ENCODE results near the gene UBAP2.

UBAP2 gene

GRCh38 chr9:34072868-34073590 is 24.3 kb upstream of the UBAP2 start:
- Histone ChIP-seq H3K27me3 (ENCODE audit: control insufficient read depth in 1 of 2, insufficient read depth in 2 of 2, low read length in 2 of 2) (no peaks in the 10 kb centered on the region), H3K9me3 (ENCODE audit: low read length) (no peaks in the 10 kb centered on the region), H3K36me3 (ENCODE audit: insufficient read depth, low read length) (no peaks in the 10 kb centered on the region), H3K4me1 (ENCODE audit: insufficient read depth, low read length) (peaks cover 13% of the 10 kb centered on the region), H3K27ac (ENCODE audit: low read depth, low read length) (peak overlapping the region; percentile 52), H3K4me3 (ENCODE audit: low read depth in 1 of 2, low read length in 2 of 2) (peak overlapping the region in 1 of 2 donors; percentile 16), H3K9ac (ENCODE audit: low read length) (peak overlapping the region; percentile 36)

- H3K9ac ChIP-seq (ENCODE audit: low read length): no peak overlapping the region
- H3K27me3 ChIP-seq (ENCODE audit: control insufficient read depth in 1 of 2, insufficient read depth in 2 of 2, low read length in 2 of 2): no peaks in the 10 kb centered on the region
- H3K9me3 ChIP-seq (ENCODE audit: low read length): no peaks in the 10 kb centered on the region
- H3K36me3 ChIP-seq (ENCODE audit: insufficient read depth, low read length): no peaks in the 10 kb centered on the region
- H3K4me3 ChIP-seq (ENCODE audit: low read depth in 1 of 2, low read length in 2 of 2): peak overlapping the region in 1 of 2 donors; percentile 16
- peaks cover 13% of the 10 kb centered on the region for H3K4me1 ChIP-seq (ENCODE audit: insufficient read depth, low read length)
- no peak overlapping the region for H3K27ac ChIP-seq (ENCODE audit: low read depth, low read length)
These were observed 23.7 kb upstream of the UBAP2 start for GRCh38 chr9:34072410-34072809.

- no peaks in the 10 kb centered on the region for H3K9me3 ChIP-seq (ENCODE audit: low read length)
- H3K36me3 ChIP-seq (ENCODE audit: insufficient read depth, low read length): no peaks in the 10 kb centered on the region
- no peak overlapping the region for H3K9ac ChIP-seq (ENCODE audit: low read length)
- no peak overlapping the region for H3K27ac ChIP-seq (ENCODE audit: low read depth, low read length)
- no peaks in the 10 kb centered on the region for H3K27me3 ChIP-seq (ENCODE audit: control insufficient read depth in 1 of 2, insufficient read depth in 2 of 2, low read length in 2 of 2)
- no peak overlapping the region for H3K4me3 ChIP-seq (ENCODE audit: low read depth in 1 of 2, low read length in 2 of 2)
- H3K4me1 ChIP-seq (ENCODE audit: insufficient read depth, low read length): peaks cover 13% of the 10 kb centered on the region
These were observed 22.1 kb upstream of the UBAP2 start for GRCh38 chr9:34070606-34071324.

GRCh38 chr9:34069831-34070230 is 21.1 kb upstream of the UBAP2 start:
- Histone ChIP-seq H3K36me3 (ENCODE audit: insufficient read depth, low read length) (no peaks in the 10 kb centered on the region), H3K4me3 (ENCODE audit: low read depth in 1 of 2, low read length in 2 of 2) (no peak overlapping the region), H3K27me3 (ENCODE audit: control insufficient read depth in 1 of 2, insufficient read depth in 2 of 2, low read length in 2 of 2) (no peaks in the 10 kb centered on the region), H3K9me3 (ENCODE audit: low read length) (no peaks in the 10 kb centered on the region), H3K4me1 (ENCODE audit: insufficient read depth, low read length) (peaks cover 13% of the 10 kb centered on the region), H3K27ac (ENCODE audit: low read depth, low read length) (no peak overlapping the region), H3K9ac (ENCODE audit: low read length) (no peak overlapping the region)

- H3K27me3 ChIP-seq (ENCODE audit: control insufficient read depth in 1 of 2, insufficient read depth in 2 of 2, low read length in 2 of 2): no peaks in the 10 kb centered on the region
- no peaks in the 10 kb centered on the region for H3K4me1 ChIP-seq (ENCODE audit: insufficient read depth, low read length)
- no peaks in the 10 kb centered on the region for H3K36me3 ChIP-seq (ENCODE audit: insufficient read depth, low read length)
- no peak overlapping the region for H3K27ac ChIP-seq (ENCODE audit: low read depth, low read length)
- H3K9me3 ChIP-seq (ENCODE audit: low read length): no peaks in the 10 kb centered on the region
- no peak overlapping the region for H3K9ac ChIP-seq (ENCODE audit: low read length)
- H3K4me3 ChIP-seq (ENCODE audit: low read depth in 1 of 2, low read length in 2 of 2): no peak overlapping the region
These were observed 16.9 kb upstream of the UBAP2 start for GRCh38 chr9:34065541-34065940.

GRCh38 chr9:34059954-34060353 is 11.3 kb upstream of the UBAP2 start:
- Histone ChIP-seq H3K27ac (ENCODE audit: low read depth, low read length) (no peak overlapping the region), H3K9ac (ENCODE audit: low read length) (no peak overlapping the region), H3K36me3 (ENCODE audit: insufficient read depth, low read length) (no peaks in the 10 kb centered on the region), H3K9me3 (ENCODE audit: low read length) (no peaks in the 10 kb centered on the region), H3K4me3 (ENCODE audit: low read depth in 1 of 2, low read length in 2 of 2) (no peak overlapping the region), H3K27me3 (ENCODE audit: control insufficient read depth in 1 of 2, insufficient read depth in 2 of 2, low read length in 2 of 2) (no peaks in the 10 kb centered on the region), H3K4me1 (ENCODE audit: insufficient read depth, low read length) (no peaks in the 10 kb centered on the region)

- Histone ChIP-seq H3K9ac (ENCODE audit: low read length) (no peak overlapping the region), H3K27me3 (ENCODE audit: control insufficient read depth in 1 of 2, insufficient read depth in 2 of 2, low read length in 2 of 2) (no peaks in the 10 kb centered on the region), H3K27ac (ENCODE audit: low read depth, low read length) (no peak overlapping the region), H3K36me3 (ENCODE audit: insufficient read depth, low read length) (no peaks in the 10 kb centered on the region), H3K9me3 (ENCODE audit: low read length) (no peaks in the 10 kb centered on the region), H3K4me1 (ENCODE audit: insufficient read depth, low read length) (no peaks in the 10 kb centered on the region), H3K4me3 (ENCODE audit: low read depth in 1 of 2, low read length in 2 of 2) (no peak overlapping the region)
These were observed 10.6 kb upstream of the UBAP2 start for GRCh38 chr9:34059281-34059680.

- Histone ChIP-seq H3K27ac (ENCODE audit: low read depth, low read length) (peak overlapping the region; percentile 96), H3K4me1 (ENCODE audit: insufficient read depth, low read length) (peaks cover 18% of the 10 kb centered on the region), H3K27me3 (ENCODE audit: control insufficient read depth in 1 of 2, insufficient read depth in 2 of 2, low read length in 2 of 2) (no peaks in the 10 kb centered on the region), H3K4me3 (ENCODE audit: low read depth in 1 of 2, low read length in 2 of 2) (peak overlapping the region; percentile 81 to 83), H3K9me3 (ENCODE audit: low read length) (no peaks in the 10 kb centered on the region), H3K9ac (ENCODE audit: low read length) (peak overlapping the region; percentile 30), H3K36me3 (ENCODE audit: insufficient read depth, low read length) (no peaks in the 10 kb centered on the region)
These were observed 1.1 kb upstream of the UBAP2 start for GRCh38 chr9:34049630-34050384.

- Histone ChIP-seq H3K36me3 (ENCODE audit: insufficient read depth, low read length) (no peaks in the 10 kb centered on the region), H3K27me3 (ENCODE audit: control insufficient read depth in 1 of 2, insufficient read depth in 2 of 2, low read length in 2 of 2) (no peaks in the 10 kb centered on the region), H3K9me3 (ENCODE audit: low read length) (no peaks in the 10 kb centered on the region), H3K4me1 (ENCODE audit: insufficient read depth, low read length) (peaks cover 18% of the 10 kb centered on the region), H3K9ac (ENCODE audit: low read length) (peak overlapping the region; percentile 75), H3K4me3 (ENCODE audit: low read depth in 1 of 2, low read length in 2 of 2) (peak overlapping the region; percentile 81 to 83), H3K27ac (ENCODE audit: low read depth, low read length) (peak overlapping the region; percentile 96)
These were observed 592 bp downstream of the UBAP2 start for GRCh38 chr9:34047864-34048726.

GRCh38 chr9:34046784-34047379 is 1.8 kb downstream of the UBAP2 start:
- Histone ChIP-seq H3K27me3 (ENCODE audit: control insufficient read depth in 1 of 2, insufficient read depth in 2 of 2, low read length in 2 of 2) (no peaks in the 10 kb centered on the region), H3K27ac (ENCODE audit: low read depth, low read length) (no peak overlapping the region), H3K36me3 (ENCODE audit: insufficient read depth, low read length) (no peaks in the 10 kb centered on the region), H3K9me3 (ENCODE audit: low read length) (no peaks in the 10 kb centered on the region), H3K4me1 (ENCODE audit: insufficient read depth, low read length) (peaks cover 18% of the 10 kb centered on the region), H3K4me3 (ENCODE audit: low read depth in 1 of 2, low read length in 2 of 2) (no peak overlapping the region), H3K9ac (ENCODE audit: low read length) (no peak overlapping the region)

Data from muscle layer of colon (tissue), 2 donors.